Measurements from ENCODE around the gene PCP4.

The PCP4 gene

DNA sequence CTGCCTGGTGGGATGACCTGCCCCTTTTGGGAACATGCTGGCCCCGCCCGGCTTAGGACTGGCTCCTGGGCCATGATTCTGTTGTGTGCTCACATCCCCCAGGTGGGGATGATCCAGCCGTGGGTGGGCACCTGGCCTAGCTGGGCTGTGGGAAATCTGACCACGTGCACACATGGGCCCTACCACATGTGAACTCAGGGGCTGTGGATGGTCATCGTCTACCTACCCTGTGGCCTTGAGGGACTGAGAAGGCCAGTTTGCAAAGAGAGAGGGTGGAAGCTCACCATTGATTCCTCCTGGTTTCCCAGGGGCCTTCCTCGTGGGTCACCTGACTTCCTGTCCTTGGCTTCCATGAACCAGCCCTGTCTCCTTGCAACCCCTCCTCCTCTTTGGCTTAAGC lies 19.4 kb upstream of the PCP4 start:
- no peak overlapping the region for H3K4me3 Mint-ChIP-seq
- peak overlapping the region; percentile 39 for H3K27ac Mint-ChIP-seq
- no peaks in the 10 kb centered on the region for H3K36me3 Mint-ChIP-seq (ENCODE audit: low read depth)
- TF ChIP-seq, protein P1, sequence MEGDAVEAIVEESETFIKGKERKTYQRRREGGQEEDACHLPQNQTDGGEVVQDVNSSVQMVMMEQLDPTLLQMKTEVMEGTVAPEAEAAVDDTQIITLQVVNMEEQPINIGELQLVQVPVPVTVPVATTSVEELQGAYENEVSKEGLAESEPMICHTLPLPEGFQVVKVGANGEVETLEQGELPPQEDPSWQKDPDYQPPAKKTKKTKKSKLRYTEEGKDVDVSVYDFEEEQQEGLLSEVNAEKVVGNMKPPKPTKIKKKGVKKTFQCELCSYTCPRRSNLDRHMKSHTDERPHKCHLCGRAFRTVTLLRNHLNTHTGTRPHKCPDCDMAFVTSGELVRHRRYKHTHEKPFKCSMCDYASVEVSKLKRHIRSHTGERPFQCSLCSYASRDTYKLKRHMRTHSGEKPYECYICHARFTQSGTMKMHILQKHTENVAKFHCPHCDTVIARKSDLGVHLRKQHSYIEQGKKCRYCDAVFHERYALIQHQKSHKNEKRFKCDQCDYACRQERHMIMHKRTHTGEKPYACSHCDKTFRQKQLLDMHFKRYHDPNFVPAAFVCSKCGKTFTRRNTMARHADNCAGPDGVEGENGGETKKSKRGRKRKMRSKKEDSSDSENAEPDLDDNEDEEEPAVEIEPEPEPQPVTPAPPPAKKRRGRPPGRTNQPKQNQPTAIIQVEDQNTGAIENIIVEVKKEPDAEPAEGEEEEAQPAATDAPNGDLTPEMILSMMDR (IDR thresholded peaks at IDR 0.05), result no peak
- H3K27me3 Mint-ChIP-seq (ENCODE audit: low read depth, poor library complexity), result peaks cover 3% of the 10 kb centered on the region
- no peaks in the 10 kb centered on the region for H3K9me3 Mint-ChIP-seq
- no peak for DNase-seq
- peaks cover 22% of the 10 kb centered on the region for H3K4me1 Mint-ChIP-seq

DNA sequence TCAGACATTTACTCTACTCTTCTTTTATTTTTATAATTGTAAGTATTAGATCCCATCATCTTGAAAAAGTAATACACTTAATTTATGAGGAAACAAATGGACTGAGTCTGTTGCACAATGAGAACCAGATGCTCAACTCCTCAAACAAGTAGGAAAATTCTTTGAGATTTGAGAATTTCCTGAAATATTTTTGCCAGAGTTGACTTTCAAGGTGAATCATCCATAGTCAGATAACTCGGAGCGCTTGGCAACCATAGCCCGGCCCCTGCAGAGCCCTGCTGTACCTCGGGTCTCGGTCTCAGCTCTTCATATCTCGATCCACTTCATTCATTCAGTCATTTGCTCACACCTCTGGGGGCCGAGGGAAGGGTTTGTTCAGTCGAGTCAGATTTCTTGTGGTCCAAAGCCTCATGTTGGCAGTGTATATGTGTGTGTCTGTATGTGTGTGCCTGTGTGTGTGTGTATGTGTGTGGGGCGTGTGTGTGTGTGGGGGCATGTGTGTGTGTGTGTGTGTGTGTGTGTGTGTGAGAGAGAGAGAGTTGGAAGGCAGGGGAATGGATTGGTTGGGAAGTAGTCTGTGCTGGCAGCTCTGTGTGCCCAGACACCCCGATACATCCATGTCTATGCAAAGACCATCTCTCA lies 18.1 kb upstream of the PCP4 start:
- no peak for DNase-seq
- TF ChIP-seq, protein P1 (IDR thresholded peaks at IDR 0.05), result no peak
- no peak overlapping the region for H3K4me3 Mint-ChIP-seq
- H3K4me1 Mint-ChIP-seq, result peaks cover 21% of the 10 kb centered on the region
- H3K36me3 Mint-ChIP-seq (ENCODE audit: low read depth), result no peaks in the 10 kb centered on the region
- H3K27ac Mint-ChIP-seq, result no peak overlapping the region
- peaks cover 4% of the 10 kb centered on the region for H3K9me3 Mint-ChIP-seq
- peaks cover 3% of the 10 kb centered on the region for H3K27me3 Mint-ChIP-seq (ENCODE audit: low read depth, poor library complexity)

DNA sequence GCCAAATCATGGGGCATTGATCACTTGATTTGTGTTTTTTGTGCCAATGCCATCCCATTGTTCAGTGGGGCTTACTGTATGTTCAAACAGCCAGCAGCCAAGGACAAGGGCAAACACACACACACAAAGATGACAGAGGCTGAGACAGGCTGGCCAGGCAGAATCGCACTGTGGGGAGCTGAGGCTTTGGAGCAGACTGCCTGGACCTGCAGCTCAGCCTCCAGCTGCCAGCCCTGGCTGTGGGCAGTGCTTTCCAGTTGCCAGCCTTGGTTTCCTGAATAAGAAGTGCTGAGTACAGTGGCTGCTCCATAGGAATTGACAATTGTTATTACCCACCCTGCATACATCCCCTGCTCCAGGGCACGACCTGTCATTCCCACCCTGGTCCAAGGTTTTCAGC lies 16.9 kb upstream of the PCP4 start:
- Mint-ChIP-seq H3K4me1 (peaks cover 21% of the 10 kb centered on the region), H3K36me3 (ENCODE audit: low read depth) (no peaks in the 10 kb centered on the region), H3K4me3 (no peak overlapping the region), H3K27me3 (ENCODE audit: low read depth, poor library complexity) (peaks cover 2% of the 10 kb centered on the region), H3K9me3 (peaks cover 4% of the 10 kb centered on the region), H3K27ac (no peak overlapping the region)
- TF ChIP-seq, protein P1 (IDR thresholded peaks at IDR 0.05), result no peak
- DNase-seq, result no peak

DNA sequence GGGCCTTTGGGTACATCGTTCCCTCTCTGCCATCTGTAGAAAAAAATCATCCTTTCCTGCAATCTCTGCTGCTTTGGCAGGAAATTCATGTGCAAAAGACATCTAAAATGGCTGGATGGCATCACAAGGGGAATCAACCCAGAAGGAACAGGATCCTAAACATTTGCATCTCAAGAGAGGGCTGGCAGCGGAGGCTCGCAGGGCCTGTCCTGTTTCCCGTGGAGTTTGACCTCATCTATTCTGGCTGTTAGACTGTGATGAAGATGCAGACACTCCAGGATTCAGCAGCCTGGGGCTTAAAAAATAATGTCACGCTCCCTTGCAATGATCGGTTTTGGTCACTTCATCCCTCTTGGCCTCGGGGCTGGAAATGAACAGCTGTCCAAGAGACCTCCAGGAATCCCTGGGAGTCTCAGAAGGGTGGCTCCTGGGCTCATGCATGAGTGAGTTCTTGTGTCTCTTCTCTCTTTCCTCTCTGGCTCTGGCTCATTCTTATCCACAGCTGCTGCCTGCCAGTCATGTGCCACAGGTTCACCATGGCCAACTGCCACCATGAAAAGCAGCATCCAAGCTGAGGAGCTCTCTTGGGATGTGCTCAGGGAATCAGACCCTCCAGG lies 16.1 kb upstream of the PCP4 start:
- no peak for DNase-seq
- Mint-ChIP-seq H3K36me3 (ENCODE audit: low read depth) (no peaks in the 10 kb centered on the region), H3K9me3 (peaks cover 4% of the 10 kb centered on the region), H3K4me3 (no peak overlapping the region), H3K27me3 (ENCODE audit: low read depth, poor library complexity) (no peaks in the 10 kb centered on the region), H3K4me1 (peaks cover 21% of the 10 kb centered on the region), H3K27ac (no peak overlapping the region)
- TF ChIP-seq, protein P1 (IDR thresholded peaks at IDR 0.05), result no peak

DNA sequence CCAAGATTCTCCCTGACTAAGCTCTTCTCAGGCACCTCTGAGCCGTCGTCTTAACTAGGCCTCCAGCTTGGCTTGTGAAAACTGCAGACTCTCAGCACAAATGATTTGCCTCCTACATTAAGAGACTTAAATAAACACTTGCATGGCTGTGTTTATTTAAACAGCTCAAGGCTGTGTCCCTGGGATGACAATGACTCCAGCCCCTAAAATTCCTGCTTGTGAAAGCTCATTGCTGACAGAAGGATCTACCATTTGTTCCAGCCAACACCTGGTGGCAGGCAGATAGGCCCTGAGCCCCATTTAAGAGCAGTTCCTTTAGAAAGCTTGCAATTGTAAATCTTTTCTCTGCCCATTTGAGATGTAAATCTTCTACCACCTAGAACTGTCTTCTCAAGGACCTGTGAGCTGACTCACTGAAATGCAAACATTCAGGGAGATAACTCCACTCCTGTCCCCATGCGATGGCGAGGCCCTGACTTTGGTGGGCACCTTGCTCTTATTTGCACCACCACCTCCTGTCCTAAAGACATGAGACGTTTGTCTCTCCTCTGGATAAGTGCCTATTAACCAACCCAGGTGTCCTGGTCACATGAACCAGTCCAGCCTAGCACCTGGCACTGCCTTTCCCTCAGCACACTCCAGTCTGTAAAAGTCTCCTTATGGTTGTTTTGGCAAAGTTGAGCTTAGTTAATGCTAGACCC lies 15.1 kb upstream of the PCP4 start:
- no peaks in the 10 kb centered on the region for H3K36me3 Mint-ChIP-seq (ENCODE audit: low read depth)
- no peak for DNase-seq
- peaks cover 4% of the 10 kb centered on the region for H3K9me3 Mint-ChIP-seq
- no peak overlapping the region for H3K4me3 Mint-ChIP-seq
- peaks cover 21% of the 10 kb centered on the region for H3K4me1 Mint-ChIP-seq
- no peaks in the 10 kb centered on the region for H3K27me3 Mint-ChIP-seq (ENCODE audit: low read depth, poor library complexity)
- TF ChIP-seq, protein P1 (IDR thresholded peaks at IDR 0.05), result no peak
- peak overlapping the region; percentile 56 for H3K27ac Mint-ChIP-seq
